Nephron (organoid): Measurements from ENCODE around the gene TEX52.
A peak's percentile ranks its signal among the peaks of the same experiment; 100 is the strongest.

ENCODE experiments used
- H3K27ac Mint-ChIP-seq, 3 experiments: 2 replicates each; pipeline ENCODE4 v1.8.0; 2020; ENCODE audit warnings: mixed read lengths in 3 of 3, mild to moderate bottlenecking in 2 of 3, moderate library complexity in 1 of 3
- H3K27me3 Mint-ChIP-seq: 2 replicates; pipeline ENCODE4 v1.8.0; 2021; ENCODE audit warnings: low read depth, mild to moderate bottlenecking, moderate library complexity, mixed read lengths
- H3K36me3 Mint-ChIP-seq: 2 replicates; pipeline ENCODE4 v1.8.0; 2020; ENCODE audit warnings: low read depth, mixed read lengths
- H3K4me1 Mint-ChIP-seq: 2 replicates; pipeline ENCODE4 v1.8.0; 2020; ENCODE audit warnings: mixed read lengths
- H3K4me3 Mint-ChIP-seq, 3 experiments: 2 replicates each; pipeline ENCODE4 v1.8.0; 2020; ENCODE audit warnings: mild to moderate bottlenecking in 3 of 3, mixed read lengths in 3 of 3, moderate library complexity in 2 of 3
- H3K9me3 Mint-ChIP-seq: 2 replicates; pipeline ENCODE4 v1.8.0; 2020; ENCODE audit warnings: mixed read lengths
- CTCF ChIP-seq, 3 experiments: fragments of 200-600 bp; sonication (generic); IDR thresholded peaks; one replicate each; pipeline ENCODE4 v1.5.0; 2021; ENCODE audit warnings: antibody characterized with exemption in 3 of 3; ENCODE audit not compliant: unreplicated experiment in 3 of 3

The TEX52 gene

GRCh38 chr12:2857021-2857431 lies at the start of gene TEX52:
TEX52 (minus strand) TSS chr12:2857039; CDS start chr12:2857026, 13 bp downstream.
- no peak for TF ChIP-seq CTCF (IDR thresholded peaks at IDR 0.05; ENCODE audit: unreplicated experiment in 3 of 3)
- Mint-ChIP-seq H3K27me3 (peaks cover 5% of the 10 kb centered on the region), H3K4me1 (peaks cover 15% of the 10 kb centered on the region), H3K27ac (peak within 1 kb of the TSS in 1 of 3 experiments; percentile 66), H3K36me3 (peaks cover 21% of the 10 kb centered on the region), H3K9me3 (no peaks in the 10 kb centered on the region), H3K4me3 (no peak within 1 kb of the TSS)

GRCh38 chr12:2904260-2904659 lies 47.4 kb upstream of the TEX52 start:
- Mint-ChIP-seq H3K36me3 (peaks cover 2% of the 10 kb centered on the region), H3K27me3 (no peaks in the 10 kb centered on the region), H3K4me3 (no peak overlapping the region), H3K4me1 (peaks cover 6% of the 10 kb centered on the region), H3K9me3 (no peaks in the 10 kb centered on the region), H3K27ac (peak overlapping the region; percentile 20 to 60 (median 56))
- no peak for TF ChIP-seq CTCF (IDR thresholded peaks at IDR 0.05; ENCODE audit: unreplicated experiment in 3 of 3)

- H3K36me3 Mint-ChIP-seq, result no peaks in the 10 kb centered on the region
- H3K4me3 Mint-ChIP-seq, result no peak overlapping the region
- H3K9me3 Mint-ChIP-seq, result no peaks in the 10 kb centered on the region
- no peaks in the 10 kb centered on the region for H3K27me3 Mint-ChIP-seq
- TF ChIP-seq CTCF (IDR thresholded peaks at IDR 0.05; ENCODE audit: unreplicated experiment in 3 of 3), result no peak
- no peak overlapping the region for H3K27ac Mint-ChIP-seq
- peaks cover 6% of the 10 kb centered on the region for H3K4me1 Mint-ChIP-seq
Observed at GRCh38 chr12:2902272-2902880, 45.5 kb upstream of the TEX52 start.

GRCh38 chr12:2900642-2901041 lies 43.8 kb upstream of the TEX52 start:
- Mint-ChIP-seq H3K9me3 (no peaks in the 10 kb centered on the region), H3K36me3 (no peaks in the 10 kb centered on the region), H3K27me3 (no peaks in the 10 kb centered on the region), H3K4me1 (peaks cover 13% of the 10 kb centered on the region), H3K4me3 (no peak overlapping the region), H3K27ac (no peak overlapping the region)
- TF ChIP-seq CTCF (IDR thresholded peaks at IDR 0.05; ENCODE audit: unreplicated experiment in 3 of 3), result no peak

GRCh38 chr12:2897418-2897817 lies 40.6 kb upstream of the TEX52 start:
- H3K9me3 Mint-ChIP-seq, result no peaks in the 10 kb centered on the region
- H3K4me3 Mint-ChIP-seq, result no peak overlapping the region
- H3K36me3 Mint-ChIP-seq, result no peaks in the 10 kb centered on the region
- H3K27me3 Mint-ChIP-seq, result no peaks in the 10 kb centered on the region
- TF ChIP-seq CTCF (IDR thresholded peaks at IDR 0.05; ENCODE audit: unreplicated experiment in 3 of 3), result no peak
- H3K27ac Mint-ChIP-seq, result no peak overlapping the region
- H3K4me1 Mint-ChIP-seq, result peaks cover 21% of the 10 kb centered on the region

GRCh38 chr12:2895511-2895910 lies 38.7 kb upstream of the TEX52 start:
- H3K27me3 Mint-ChIP-seq, result no peaks in the 10 kb centered on the region
- no peaks in the 10 kb centered on the region for H3K36me3 Mint-ChIP-seq
- H3K9me3 Mint-ChIP-seq, result no peaks in the 10 kb centered on the region
- H3K27ac Mint-ChIP-seq, result peak overlapping the region in 1 of 3 experiments; percentile 20
- TF ChIP-seq CTCF (IDR thresholded peaks at IDR 0.05; ENCODE audit: unreplicated experiment in 3 of 3), result no peak
- H3K4me1 Mint-ChIP-seq, result peaks cover 36% of the 10 kb centered on the region
- H3K4me3 Mint-ChIP-seq, result peak overlapping the region in 1 of 3 experiments; percentile 24
